ENCODE data around the gene MGAT1.

The MGAT1 gene

GRCh38 chr5:180816608-180817534 lies 14.3 kb upstream of the MGAT1 start:
- H2BK5ac ChIP-seq (ENCODE audit: low read depth, low read length, poor library complexity, severe bottlenecking) = peak overlapping the region; percentile 89
- peak overlapping the region; percentile 48 for H4K91ac ChIP-seq (ENCODE audit: low read length)
- peak overlapping the region; percentile 86 for H4K8ac ChIP-seq (ENCODE audit: low read length)
- peak overlapping the region; percentile 74 for H3K9ac ChIP-seq (ENCODE audit: low read length)
- peaks cover 14% of the 10 kb centered on the region for H3K4me1 ChIP-seq (ENCODE audit: control insufficient read depth, insufficient read depth, low read depth, low read length)
- H3K4ac ChIP-seq (ENCODE audit: low read depth in 1 of 2, low read length in 2 of 2) = peak overlapping the region in 1 of 2 experiments; percentile 93
- 50% methylated on average over 9 of the region's 13 CpGs for WGBS
- peak overlapping the region; percentile 13 for H3K4me2 ChIP-seq (ENCODE audit: low read length, poor library complexity, severe bottlenecking)
- no peak overlapping the region for H2AFZ ChIP-seq (ENCODE audit: low read depth, low read length)
- H3K18ac ChIP-seq (ENCODE audit: low read depth in 1 of 2, low read length in 2 of 2) = peak overlapping the region; percentile 28 to 52
- no peak overlapping the region for H3K23ac ChIP-seq (ENCODE audit: low read length in 2 of 2)
- peak overlapping the region; percentile 98 for H2BK120ac ChIP-seq (ENCODE audit: low read depth, low read length)
- H3K14ac ChIP-seq (ENCODE audit: low read length in 2 of 2) = no peak overlapping the region
- H3K27me3 ChIP-seq (ENCODE audit: control insufficient read depth in 1 of 2, insufficient read depth in 1 of 2, low read length in 2 of 2) = no peaks in the 10 kb centered on the region
- H2BK12ac ChIP-seq (ENCODE audit: low read length in 2 of 2) = peak overlapping the region; percentile 91 to 94
- peaks cover 2% of the 10 kb centered on the region for H3K79me1 ChIP-seq (replicated peaks; ENCODE audit: low read length, poor library complexity, severe bottlenecking)
- H2AK5ac ChIP-seq (ENCODE audit: low read length, severe bottlenecking) = peak overlapping the region; percentile 44
- peak; percentile 76 for DNase-seq
- peak overlapping the region; percentile 59 for H3K27ac ChIP-seq (ENCODE audit: low read length, poor library complexity, severe bottlenecking)
- H3K36me3 ChIP-seq (ENCODE audit: control insufficient read depth in 1 of 2, insufficient read depth in 2 of 2, low read depth in 1 of 2, low read length in 2 of 2) = no peaks in the 10 kb centered on the region
- H2BK15ac ChIP-seq (ENCODE audit: low read depth, poor library complexity, severe bottlenecking) = peak overlapping the region; percentile 63
- H3K4me3 ChIP-seq (ENCODE audit: insufficient read depth in 1 of 2, low read depth in 1 of 2, low read length in 2 of 2) = no peak overlapping the region
- H3K9me3 ChIP-seq (ENCODE audit: control insufficient read depth, low read length) = no peaks in the 10 kb centered on the region

- Histone ChIP-seq H2BK120ac (ENCODE audit: low read depth, low read length) (no peak overlapping the region), H3K9ac (ENCODE audit: low read length) (peak overlapping the region; percentile 54), H3K79me1 (replicated peaks; ENCODE audit: low read length, poor library complexity, severe bottlenecking) (peaks cover 9% of the 10 kb centered on the region), H3K4me2 (ENCODE audit: low read length, poor library complexity, severe bottlenecking) (no peak overlapping the region), H3K23ac (ENCODE audit: low read length in 2 of 2) (no peak overlapping the region), H4K8ac (ENCODE audit: low read length) (no peak overlapping the region), H3K4me1 (ENCODE audit: control insufficient read depth, insufficient read depth, low read depth, low read length) (peaks cover 19% of the 10 kb centered on the region), H3K27ac (ENCODE audit: low read length, poor library complexity, severe bottlenecking) (no peak overlapping the region), H3K4ac (ENCODE audit: low read depth in 1 of 2, low read length in 2 of 2) (no peak overlapping the region), H2BK12ac (ENCODE audit: low read length in 2 of 2) (peak overlapping the region in 1 of 2 experiments; percentile 54), H3K14ac (ENCODE audit: low read length in 2 of 2) (no peak overlapping the region), H2AK5ac (ENCODE audit: low read length, severe bottlenecking) (no peak overlapping the region), H3K18ac (ENCODE audit: low read depth in 1 of 2, low read length in 2 of 2) (no peak overlapping the region), H2BK15ac (ENCODE audit: low read depth, poor library complexity, severe bottlenecking) (no peak overlapping the region), H3K9me3 (ENCODE audit: control insufficient read depth, low read length) (no peaks in the 10 kb centered on the region), H3K36me3 (ENCODE audit: control insufficient read depth in 1 of 2, insufficient read depth in 2 of 2, low read depth in 1 of 2, low read length in 2 of 2) (no peaks in the 10 kb centered on the region), H3K4me3 (ENCODE audit: insufficient read depth in 1 of 2, low read depth in 1 of 2, low read length in 2 of 2) (peak overlapping the region in 1 of 2 experiments; percentile 58), H2BK5ac (ENCODE audit: low read depth, low read length, poor library complexity, severe bottlenecking) (no peak overlapping the region), H3K27me3 (ENCODE audit: control insufficient read depth in 1 of 2, insufficient read depth in 1 of 2, low read length in 2 of 2) (no peaks in the 10 kb centered on the region), H4K91ac (ENCODE audit: low read length) (no peak overlapping the region), H2AFZ (ENCODE audit: low read depth, low read length) (peak overlapping the region; percentile 89)
- 65% methylated on average over 9 of the region's 9 CpGs for WGBS
- no peak for DNase-seq
Measured at GRCh38 chr5:180815293-180815917, 12.8 kb upstream of the MGAT1 start.

- H4K91ac ChIP-seq (ENCODE audit: low read length) = no peak overlapping the region
- peak overlapping the region; percentile 31 for H2AK5ac ChIP-seq (ENCODE audit: low read length, severe bottlenecking)
- WGBS = 93% methylated on average over 4 of the region's 5 CpGs
- H3K23ac ChIP-seq (ENCODE audit: low read length in 2 of 2) = no peak overlapping the region
- no peak overlapping the region for H2BK120ac ChIP-seq (ENCODE audit: low read depth, low read length)
- H3K9ac ChIP-seq (ENCODE audit: low read length) = no peak overlapping the region
- no peaks in the 10 kb centered on the region for H3K36me3 ChIP-seq (ENCODE audit: control insufficient read depth in 1 of 2, insufficient read depth in 2 of 2, low read depth in 1 of 2, low read length in 2 of 2)
- peaks cover 12% of the 10 kb centered on the region for H3K79me1 ChIP-seq (replicated peaks; ENCODE audit: low read length, poor library complexity, severe bottlenecking)
- no peaks in the 10 kb centered on the region for H3K9me3 ChIP-seq (ENCODE audit: control insufficient read depth, low read length)
- no peak overlapping the region for H2BK15ac ChIP-seq (ENCODE audit: low read depth, poor library complexity, severe bottlenecking)
- no peak overlapping the region for H2BK5ac ChIP-seq (ENCODE audit: low read depth, low read length, poor library complexity, severe bottlenecking)
- H2AFZ ChIP-seq (ENCODE audit: low read depth, low read length) = no peak overlapping the region
- no peak overlapping the region for H3K27ac ChIP-seq (ENCODE audit: low read length, poor library complexity, severe bottlenecking)
- no peak overlapping the region for H3K4me3 ChIP-seq (ENCODE audit: insufficient read depth in 1 of 2, low read depth in 1 of 2, low read length in 2 of 2)
- H3K27me3 ChIP-seq (ENCODE audit: control insufficient read depth in 1 of 2, insufficient read depth in 1 of 2, low read length in 2 of 2) = no peaks in the 10 kb centered on the region
- no peak overlapping the region for H3K4me2 ChIP-seq (ENCODE audit: low read length, poor library complexity, severe bottlenecking)
- DNase-seq = no peak
- H3K14ac ChIP-seq (ENCODE audit: low read length in 2 of 2) = no peak overlapping the region
- no peak overlapping the region for H2BK12ac ChIP-seq (ENCODE audit: low read length in 2 of 2)
- no peak overlapping the region for H4K8ac ChIP-seq (ENCODE audit: low read length)
- peaks cover 21% of the 10 kb centered on the region for H3K4me1 ChIP-seq (ENCODE audit: control insufficient read depth, insufficient read depth, low read depth, low read length)
- no peak overlapping the region for H3K4ac ChIP-seq (ENCODE audit: low read depth in 1 of 2, low read length in 2 of 2)
- no peak overlapping the region for H3K18ac ChIP-seq (ENCODE audit: low read depth in 1 of 2, low read length in 2 of 2)
Measured at GRCh38 chr5:180813420-180813819, 10.8 kb upstream of the MGAT1 start.

- Histone ChIP-seq H2BK5ac (ENCODE audit: low read depth, low read length, poor library complexity, severe bottlenecking) (no peak overlapping the region), H3K18ac (ENCODE audit: low read depth in 1 of 2, low read length in 2 of 2) (no peak overlapping the region), H3K23ac (ENCODE audit: low read length in 2 of 2) (no peak overlapping the region), H3K4me2 (ENCODE audit: low read length, poor library complexity, severe bottlenecking) (no peak overlapping the region), H3K4me3 (ENCODE audit: insufficient read depth in 1 of 2, low read depth in 1 of 2, low read length in 2 of 2) (peak overlapping the region in 1 of 2 experiments; percentile 94), H3K36me3 (ENCODE audit: control insufficient read depth in 1 of 2, insufficient read depth in 2 of 2, low read depth in 1 of 2, low read length in 2 of 2) (peaks cover 2 to 15% of the 10 kb centered on the region in 2 experiments), H3K9me3 (ENCODE audit: control insufficient read depth, low read length) (no peaks in the 10 kb centered on the region), H2AK5ac (ENCODE audit: low read length, severe bottlenecking) (no peak overlapping the region), H3K4me1 (ENCODE audit: control insufficient read depth, insufficient read depth, low read depth, low read length) (peaks cover 20% of the 10 kb centered on the region), H4K91ac (ENCODE audit: low read length) (no peak overlapping the region), H2BK12ac (ENCODE audit: low read length in 2 of 2) (no peak overlapping the region), H4K8ac (ENCODE audit: low read length) (peak overlapping the region; percentile 24), H2BK15ac (ENCODE audit: low read depth, poor library complexity, severe bottlenecking) (no peak overlapping the region), H3K27ac (ENCODE audit: low read length, poor library complexity, severe bottlenecking) (no peak overlapping the region), H3K9ac (ENCODE audit: low read length) (peak overlapping the region; percentile 94), H2BK120ac (ENCODE audit: low read depth, low read length) (no peak overlapping the region), H3K79me1 (replicated peaks; ENCODE audit: low read length, poor library complexity, severe bottlenecking) (peaks cover 19% of the 10 kb centered on the region), H3K27me3 (ENCODE audit: control insufficient read depth in 1 of 2, insufficient read depth in 1 of 2, low read length in 2 of 2) (no peaks in the 10 kb centered on the region), H3K4ac (ENCODE audit: low read depth in 1 of 2, low read length in 2 of 2) (no peak overlapping the region), H3K14ac (ENCODE audit: low read length in 2 of 2) (no peak overlapping the region), H2AFZ (ENCODE audit: low read depth, low read length) (no peak overlapping the region)
- 88% methylated on average over 10 of the region's 10 CpGs for WGBS
- no peak for DNase-seq
Measured at GRCh38 chr5:180811623-180812124, 9.1 kb upstream of the MGAT1 start.

Measured in mesenchymal stem cell (in vitro differentiated cells and primary cell).